Adrenal gland (tissue), 5 donors: Measurements from ENCODE around the gene ASAP2.

Experiments
- CTCF ChIP-seq, 6 experiments: fragments of 450-650 bp in 4 of 6; fragments of 200-600 bp in 2 of 6; sonication (generic) in 1 of 6; IDR thresholded peaks; 1 replicate in 5 of 6; 2 replicates in 1 of 6; pipeline versions ENCODE4 v1.5.1 to v1.8.0; 2016 to 2021; ENCODE audit warnings: antibody characterized with exemption in 6 of 6, mild to moderate bottlenecking in 2 of 6, moderate library complexity in 1 of 6
- POLR2A ChIP-seq, 2 donors: fragments of 450-650 bp; IDR thresholded peaks; one replicate each; pipeline ENCODE4 v1.6.1; 2017; ENCODE audit warnings: antibody characterized with exemption in 2 of 2, mild to moderate bottlenecking in 2 of 2, moderate library complexity in 1 of 2
- donor health status: DM: no; HTN: no; CAD: no.

GRCh38 chr2:9251154-9252001 lies 44.8 kb downstream of the ASAP2 start:
- no peak for TF ChIP-seq POLR2A (IDR thresholded peaks at IDR 0.05)
- TF ChIP-seq CTCF (IDR thresholded peaks at IDR 0.05): no peak
